SH-SY5Y (cell line): ENCODE data around the gene CRTC2.

Experiments used
- GATA2 ChIP-seq: IDR thresholded peaks from 2 replicates; pipeline ENCODE4 v1.6.1; 2011; ENCODE audit warnings: mild to moderate bottlenecking, low read depth, low read length
- GATA3 ChIP-seq: IDR thresholded peaks from 2 replicates; pipeline ENCODE4 v1.6.1; 2011; ENCODE audit warnings: low read depth, mild to moderate bottlenecking, low read length, moderate library complexity

DNA sequence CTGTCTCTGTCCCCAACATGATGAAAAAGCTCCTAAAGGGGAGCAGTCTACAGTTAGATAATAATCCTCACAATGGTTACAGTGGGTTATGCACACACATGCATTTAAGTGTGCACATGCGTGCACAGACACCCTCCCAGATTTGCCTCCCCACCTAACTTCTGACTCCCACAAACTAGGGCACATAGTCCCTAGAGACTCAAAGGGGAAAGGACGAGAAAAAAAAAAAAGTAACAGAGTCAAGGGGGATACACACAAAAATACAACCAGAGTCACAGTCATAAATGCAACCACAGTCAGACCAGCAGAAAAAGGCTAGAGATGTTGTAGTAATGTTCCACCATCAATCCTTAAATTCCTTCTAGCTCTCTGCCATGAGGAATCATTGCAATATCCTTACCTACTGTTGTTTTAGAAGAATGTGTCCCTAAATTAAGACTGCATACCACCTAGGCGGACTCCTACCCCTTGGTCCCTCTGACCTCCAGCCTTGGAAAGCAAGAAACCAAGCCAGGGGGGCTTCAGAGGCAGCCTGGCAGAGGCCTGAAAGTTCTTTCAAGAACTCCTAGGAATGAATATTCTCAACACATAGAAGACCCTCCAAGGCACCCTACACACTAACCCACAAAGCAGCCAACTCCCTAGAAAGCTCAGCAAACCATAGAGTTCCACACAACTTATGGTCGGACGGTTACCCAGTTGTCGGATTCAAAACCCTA, 1.3 kb downstream of the CRTC2 start:
- TF ChIP-seq GATA2: no peak
- TF ChIP-seq GATA3: no peak
